ENCODE measurements around the gene STXBP5.

DNA sequence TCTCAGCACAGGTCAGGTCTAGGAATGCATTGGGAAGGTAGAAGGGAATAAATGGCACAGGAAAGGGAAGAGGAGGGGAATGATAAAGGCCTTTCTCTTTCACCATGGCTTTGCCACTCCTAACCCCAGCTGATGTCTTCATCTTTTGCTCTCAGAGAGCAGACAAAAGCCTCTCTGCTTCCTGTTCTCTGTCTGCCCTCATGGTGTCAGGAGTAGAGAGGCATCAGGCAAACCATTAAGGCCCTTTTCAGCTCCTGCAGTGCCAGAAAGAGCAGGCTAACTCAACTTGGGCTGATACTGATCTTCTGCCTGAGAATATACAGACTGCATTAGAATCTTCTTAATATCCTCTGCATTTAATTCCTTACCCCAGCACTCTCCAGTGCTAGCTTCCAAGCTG is 48.0 kb upstream of the STXBP5 start:
- TF ChIP-seq, protein P1, sequence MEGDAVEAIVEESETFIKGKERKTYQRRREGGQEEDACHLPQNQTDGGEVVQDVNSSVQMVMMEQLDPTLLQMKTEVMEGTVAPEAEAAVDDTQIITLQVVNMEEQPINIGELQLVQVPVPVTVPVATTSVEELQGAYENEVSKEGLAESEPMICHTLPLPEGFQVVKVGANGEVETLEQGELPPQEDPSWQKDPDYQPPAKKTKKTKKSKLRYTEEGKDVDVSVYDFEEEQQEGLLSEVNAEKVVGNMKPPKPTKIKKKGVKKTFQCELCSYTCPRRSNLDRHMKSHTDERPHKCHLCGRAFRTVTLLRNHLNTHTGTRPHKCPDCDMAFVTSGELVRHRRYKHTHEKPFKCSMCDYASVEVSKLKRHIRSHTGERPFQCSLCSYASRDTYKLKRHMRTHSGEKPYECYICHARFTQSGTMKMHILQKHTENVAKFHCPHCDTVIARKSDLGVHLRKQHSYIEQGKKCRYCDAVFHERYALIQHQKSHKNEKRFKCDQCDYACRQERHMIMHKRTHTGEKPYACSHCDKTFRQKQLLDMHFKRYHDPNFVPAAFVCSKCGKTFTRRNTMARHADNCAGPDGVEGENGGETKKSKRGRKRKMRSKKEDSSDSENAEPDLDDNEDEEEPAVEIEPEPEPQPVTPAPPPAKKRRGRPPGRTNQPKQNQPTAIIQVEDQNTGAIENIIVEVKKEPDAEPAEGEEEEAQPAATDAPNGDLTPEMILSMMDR (IDR thresholded peaks at IDR 0.05; ENCODE audit: low read depth, low read length) = no peak
- no peak for TF ChIP-seq EZH2phosphoT487 (IDR thresholded peaks at IDR 0.05; ENCODE audit: low read depth)
